GM12878 (cell line): ENCODE measurements around the gene ZKSCAN2. TPM values are rescaled to one million over a fixed set of nuclear protein-coding genes. Genes with fewer than 3 reads are reported as not detected.

Experiments
- ATAC-seq: fragments of 200-7000 bp; cut with Tn5 transposase; 3 replicates; pipeline ENCODE4 v1.9.1; 2020; ENCODE audit warnings: mild to moderate bottlenecking, moderate library complexity
- BruUV-seq: library from RNA; stranded (reverse); fragments of 400-500 nt; replicated peaks from 2 replicates; lab custom pipeline; 2021; lab: Mats Ljungman, UMichigan
- CTCF ChIA-PET: fragments of 300-600 bp; sonication (Branson Sonifier 250); formaldehyde crosslinking; extraction: SDS; loops from one replicate; lab custom pipeline; 2021; ENCODE audit warnings: inconsistent platforms; lab: Yijun Ruan, JAX
- POLR2A ChIA-PET: fragments of 350-600 bp; formaldehyde crosslinking; extraction: SDS; loops from one replicate; lab custom pipeline; 2021; ENCODE audit warnings: inconsistent platforms; lab: Charles Lee
- RAD21 ChIA-PET: fragments of 300-600 bp; sonication (Branson Sonifier 250); formaldehyde crosslinking; loops from one replicate; lab custom pipeline; 2023; ENCODE audit warnings: antibody characterized with exemption; ENCODE audit not compliant: unreplicated experiment; lab: Charles Lee
- SMC1A ChIA-PET: fragments of 300-600 bp; sonication (Branson Sonifier 250); formaldehyde crosslinking; loops from one replicate; lab custom pipeline; 2023; ENCODE audit not compliant: unreplicated experiment, uncharacterized antibody; lab: Charles Lee
- DNase-seq: peaks from one replicate; pipeline ENCODE4 v3.0.0-alpha.2; 2011; ENCODE audit warnings: low read depth, low spot score
- FAIRE-seq: peaks from 3 replicates; lab custom pipeline; 2011; peaks lifted over from hg19 to GRCh38; lab: Jason Lieb, UNC
- H2AFZ ChIP-seq: 2 replicates; pipeline ENCODE4 v1.6.0; 2011; ENCODE audit warnings: low read depth, low read length, control low read depth; ENCODE audit not compliant: control insufficient read depth
- H3K27ac ChIP-seq: 2 replicates; pipeline ENCODE4 v1.5.1; 2011; ENCODE audit warnings: control low read depth; ENCODE audit not compliant: control insufficient read depth, insufficient read depth
- H3K27me3 ChIP-seq, 2 experiments: replicated peaks in 1 of 2; 2 replicates each; pipeline versions ENCODE4 v1.6.0 to v1.6.1; 2011; ENCODE audit warnings: low read length in 1 of 2; ENCODE audit not compliant: control insufficient read depth in 2 of 2, insufficient read depth in 2 of 2
- H3K36me3 ChIP-seq, 2 experiments: 2 replicates each; pipeline ENCODE4 v1.5.1; 2011; ENCODE audit warnings: low read length in 1 of 2; ENCODE audit not compliant: control insufficient read depth in 2 of 2, insufficient read depth in 2 of 2
- H3K4me1 ChIP-seq: 2 replicates; pipeline ENCODE4 v1.6.1; 2011; ENCODE audit warnings: mild to moderate bottlenecking, low read length, moderate library complexity, mixed read lengths; ENCODE audit not compliant: control insufficient read depth, insufficient read depth
- H3K4me2 ChIP-seq: 2 replicates; pipeline ENCODE4 v1.6.0; 2011; ENCODE audit warnings: control low read depth; ENCODE audit not compliant: control insufficient read depth, insufficient read depth
- H3K4me3 ChIP-seq: fragments of 200-600 bp; sonication (generic); 2 replicates; pipeline ENCODE4 v1.5.1; 2016
- H3K79me2 ChIP-seq: 2 replicates; pipeline ENCODE4 v1.6.0; 2011; ENCODE audit warnings: low read length; ENCODE audit not compliant: control insufficient read depth, insufficient read depth
- H3K9ac ChIP-seq: 2 replicates; pipeline ENCODE4 v1.8.0; 2011; ENCODE audit warnings: low read length, control low read depth, mixed read lengths; ENCODE audit not compliant: control insufficient read depth, insufficient read depth
- H3K9me3 ChIP-seq: replicated peaks from 3 replicates; pipeline ENCODE4 v1.5.1; 2011; ENCODE audit warnings: mild to moderate bottlenecking, low read length; ENCODE audit not compliant: control insufficient read depth, insufficient read depth
- H4K20me1 ChIP-seq: 2 replicates; pipeline ENCODE4 v1.6.0; 2011; ENCODE audit not compliant: control insufficient read depth, insufficient read depth
- ASH2L ChIP-seq: fragments of 300-600, 200-600 bp; sonication (generic); IDR thresholded peaks from 2 replicates; pipeline ENCODE4 v1.6.1; 2017; ENCODE audit warnings: low read depth, mild to moderate bottlenecking, borderline replicate concordance
- ATF3 ChIP-seq: IDR thresholded peaks from 2 replicates; pipeline ENCODE4 v1.6.1; 2011; ENCODE audit warnings: low read depth, mild to moderate bottlenecking, low read length, moderate library complexity, borderline replicate concordance; ENCODE audit errors: extremely low read depth
- CBX5 ChIP-seq: sonication (generic); IDR thresholded peaks from 2 replicates; pipeline ENCODE4 v1.6.1; 2016; ENCODE audit warnings: low read depth, moderate library complexity, mild to moderate bottlenecking, inconsistent platforms
- EED ChIP-seq: sonication (generic); IDR thresholded peaks from 2 replicates; pipeline ENCODE4 v1.6.1; 2016; ENCODE audit warnings: antibody characterized with exemption, low read depth
- FOXK2 ChIP-seq: fragments of 450-650 bp; IDR thresholded peaks from 2 replicates; pipeline ENCODE4 v1.6.1; 2017; ENCODE audit warnings: mild to moderate bottlenecking, moderate library complexity
- GATAD2B ChIP-seq: fragments of 450-650 bp; conservative IDR thresholded peaks from 2 replicates; pipeline ENCODE4 v1.6.1; 2017; ENCODE audit warnings: low read depth, mild to moderate bottlenecking, moderate library complexity
- JUNB ChIP-seq: IDR thresholded peaks from 2 replicates; pipeline ENCODE4 v1.6.1; 2016; ENCODE audit warnings: antibody characterized with exemption, mild to moderate bottlenecking
- MLLT1 ChIP-seq: fragments of 450-650 bp; IDR thresholded peaks from 2 replicates; pipeline ENCODE4 v1.6.1; 2016; ENCODE audit warnings: mild to moderate bottlenecking
- MYC ChIP-seq: IDR thresholded peaks from 2 replicates; pipeline ENCODE4 v1.6.1; 2011; ENCODE audit warnings: mild to moderate bottlenecking, low read length, moderate library complexity, inconsistent platforms; ENCODE audit not compliant: insufficient read depth, insufficient replicate concordance, insufficient read length, severe bottlenecking
- RELA ChIP-seq: fragments of 450-650 bp; IDR thresholded peaks from 2 replicates; pipeline ENCODE4 v1.8.0; 2014; ENCODE audit warnings: borderline replicate concordance; ENCODE audit not compliant: partially characterized antibody
- SREBF1 ChIP-seq: IDR thresholded peaks from 2 replicates; pipeline ENCODE4 v1.6.1; 2012; ENCODE audit warnings: mild to moderate bottlenecking, low read length
- STAT1 ChIP-seq: fragments of 450-650 bp; conservative IDR thresholded peaks from 2 replicates; pipeline ENCODE4 v1.6.1; 2014; ENCODE audit warnings: antibody characterized with exemption, mild to moderate bottlenecking
- STAT3 ChIP-seq: IDR thresholded peaks from 2 replicates; pipeline ENCODE4 v1.6.1; 2011; ENCODE audit warnings: low read depth, low read length, improper control_type of control experiment
- TCF7 ChIP-seq: IDR thresholded peaks from 2 replicates; pipeline ENCODE4 v1.6.1; 2014; ENCODE audit warnings: antibody characterized with exemption, borderline replicate concordance
- WRNIP1 ChIP-seq: IDR thresholded peaks from 2 replicates; pipeline ENCODE4 v1.6.1; 2011; ENCODE audit warnings: low read depth, low read length, improper control_type of control experiment, borderline replicate concordance
- YY1 ChIP-seq: IDR thresholded peaks from 2 replicates; pipeline ENCODE4 v1.6.1; 2011; ENCODE audit warnings: low read depth, mild to moderate bottlenecking, low read length
- ZBTB4 ChIP-seq: fragments of 450-650 bp; formaldehyde crosslinking; IDR thresholded peaks from 2 replicates; pipeline ENCODE4 v1.4.0; 2022; ENCODE audit warnings: mild to moderate bottlenecking, moderate library complexity
- WGBS: methylation state at CpG from one replicate; pipeline ENCODE4 v1.1.6; 2016; ENCODE audit warnings: low lambda C conversion rate; ENCODE audit not compliant: insufficient replicate concordance, insufficient coverage; ENCODE audit errors: missing lambda C conversion rate; 5-methylcytosine and 5-hydroxymethylcytosine counted together
- in situ Hi-C: fragments of 300-500 bp; cut with MboI; formaldehyde crosslinking; loops from 9 replicates; pipeline ENCODE4 v1.14.3; 2018; ENCODE audit warnings: mixed read lengths
- intact Hi-C: fragments of 100-400 bp; cut with micrococcal nuclease; formaldehyde crosslinking; loops from one replicate; pipeline ENCODE4 v1.14.2; 2022; ENCODE audit not compliant: unreplicated experiment
- polyA plus RNA-seq, 11 experiments: library from polyadenylated mRNA; depleted of rRNA in 4 of 11; unstranded in 6 of 11; stranded (reverse) in 5 of 11; fragments of >200 nt; fragmentation: Nextera tagmentation in 4 of 11; fragmentation: Illumina TruSeq in 1 of 11; extraction: Ambion mirVana in 4 of 11; extraction: Trizol in 1 of 11; gene quantifications; 1 replicate in 1 of 11; 2 replicates in 10 of 11; pipeline versions ENCODE4 v1.2.1 to v1.2.3, GENCODE V29; 2011 to 2016; ENCODE audit warnings: inconsistent platforms in 2 of 11, missing spikeins in 2 of 11, low read depth in 1 of 11
- total RNA-seq, 4 experiments: library from RNA; depleted of rRNA in 3 of 4; stranded (reverse); fragments of >200 nt in 3 of 4; fragmentation: Illumina TruSeq in 1 of 4; extraction: Trizol in 1 of 4; gene quantifications; 2 replicates each; pipeline versions ENCODE4 v1.2.1 to v1.2.3, GENCODE V29; 2013 to 2021

The ZKSCAN2 gene
- total and polyA plus RNA-seq, 10 of the 15 experiments (the other 5 are each of a cell fraction or from before 2014, with no cell fraction given), result 0.75 to 6.6 (median 2.9) TPM

- TF ChIP-seq YY1 (no peak), GATAD2B (no peak), ZBTB4 (CRISPR knock-in tag) (no peak)
Observed at GRCh38 chr16:25260416-25260815, 2.8 kb upstream of the ZKSCAN2 start (continued).

GRCh38 chr16:25258861-25259179 is 1.2 kb upstream of the ZKSCAN2 start:
- Histone ChIP-seq H2AFZ (peak overlapping the region; percentile 96; the same call in 1 of the 2 replicates), H3K79me2 (peaks cover 46% of the 10 kb centered on the region), H3K9ac (peak overlapping the region; percentile 96), H3K27me3 (no peaks in the 10 kb centered on the region), H3K27ac (peak overlapping the region; percentile 85), H4K20me1 (no peaks in the 10 kb centered on the region; the same call in 1 of the 2 replicates), H3K4me1 (no peaks in the 10 kb centered on the region; the same call in 1 of the 2 replicates), H3K9me3 (no peaks in the 10 kb centered on the region), H3K4me2 (peak overlapping the region; percentile 77), H3K4me3 (peak overlapping the region; percentile 92), H3K36me3 (peaks cover 0 to 7% of the 10 kb centered on the region in 2 experiments; a peak in 2 of 4 replicates)
- intact Hi-C loops (no loop called here), in situ Hi-C loops (no loop called here)
- ATAC-seq, result no peak
- 0% methylated on average over 4 of the region's 4 CpGs for WGBS
- TF ChIP-seq RELA, result no peak
- no peak for TF ChIP-seq GATAD2B
- TF ChIP-seq ATF3, result no peak
- TF ChIP-seq ASH2L, result no peak
- TF ChIP-seq MLLT1, result no peak
- TF ChIP-seq TCF7, result no peak
- no peak for TF ChIP-seq WRNIP1
- no peak for TF ChIP-seq MYC
- TF ChIP-seq STAT3, result no peak
- TF ChIP-seq EED, result no peak
- TF ChIP-seq STAT1, result no peak
- TF ChIP-seq JUNB, result no peak
- TF ChIP-seq FOXK2, result no peak
- TF ChIP-seq CBX5, result no peak
- no peak for TF ChIP-seq SREBF1
- no peak for FAIRE-seq
- POLR2A ChIA-PET, result interaction anchor here (0.6 kb wide), 1 partner anchor 11 kb away, joined by 3 read pairs; no protein-coding TSS in a partner anchor
- RAD21 ChIA-PET, result interaction anchor here (0.9 kb wide), 1 partner anchor 21 kb away, joined by 3 read pairs; no protein-coding TSS in a partner anchor
- BruUV-seq, result TSS peak; percentile 68
- SMC1A ChIA-PET, result interaction anchor here (0.6 kb wide), 1 partner anchor 135 kb away, joined by 3 read pairs; no protein-coding TSS in a partner anchor
- CTCF ChIA-PET, result no interaction called here
- no peak for DNase-seq
